ENCODE measurements around the gene ZC3H12A. TPM values are rescaled to one million over a fixed set of nuclear protein-coding genes. Genes with fewer than 3 reads are reported as not detected.
"Not testable (repeated sequence)": the region's sequence is repeated elsewhere in the genome, so short reads cannot be mapped to it uniquely, and the experiment has no call there.

The ZC3H12A gene
- total RNA-seq, 1 experiment from 2014 or later: 7.7 TPM

DNA sequence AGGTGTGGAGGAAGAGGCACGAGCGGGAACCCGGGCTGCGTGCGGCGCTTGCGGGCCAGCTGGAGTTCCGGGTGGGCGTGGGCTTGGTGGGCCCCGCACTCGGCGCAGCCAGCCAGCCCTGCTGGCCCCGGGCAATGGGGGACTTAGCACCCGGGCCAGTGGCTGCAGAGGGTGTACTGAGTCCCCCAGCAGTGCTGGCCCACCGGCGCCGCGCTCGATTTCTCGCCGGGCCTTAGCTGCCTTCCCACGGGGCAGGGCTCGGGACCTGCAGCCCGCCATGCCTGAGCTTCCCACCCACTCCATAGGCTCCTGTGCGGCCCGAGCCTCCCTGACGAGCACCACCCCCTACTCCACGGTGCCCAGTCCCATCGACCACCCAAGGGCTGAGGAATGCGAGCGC lies 43.9 kb downstream of the ZC3H12A start:
- H3K27me3 ChIP-seq; H3K36me3 ChIP-seq; H3K4me3 ChIP-seq; H3K4me1 ChIP-seq; H3K9me3 ChIP-seq (replicated peaks); DNase-seq; H3K27ac ChIP-seq: not testable (repeated sequence)

DNA sequence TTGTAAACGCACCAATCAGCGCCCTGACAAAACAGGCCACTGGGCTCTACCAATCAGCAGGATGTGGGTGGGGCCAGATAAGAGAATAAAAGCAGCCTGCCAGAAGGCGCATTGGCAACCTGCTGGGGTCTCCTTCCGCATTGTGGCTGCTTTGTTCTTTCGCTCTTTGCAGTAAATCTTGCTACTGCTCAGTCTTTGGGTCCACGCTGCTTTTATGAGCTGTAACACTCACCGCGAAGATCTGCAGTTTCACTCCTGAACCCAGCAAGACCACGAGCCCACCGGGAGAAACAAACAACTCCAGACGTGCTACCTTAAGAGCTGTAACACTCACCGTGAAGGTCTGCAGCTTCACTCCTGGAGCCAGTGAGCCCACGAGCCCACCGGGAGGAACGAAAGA lies 44.5 kb downstream of the ZC3H12A start:
- not testable (repeated sequence) for H3K36me3 ChIP-seq; H3K9me3 ChIP-seq (replicated peaks); H3K4me1 ChIP-seq; H3K27ac ChIP-seq; H3K27me3 ChIP-seq; H3K4me3 ChIP-seq; DNase-seq

DNA sequence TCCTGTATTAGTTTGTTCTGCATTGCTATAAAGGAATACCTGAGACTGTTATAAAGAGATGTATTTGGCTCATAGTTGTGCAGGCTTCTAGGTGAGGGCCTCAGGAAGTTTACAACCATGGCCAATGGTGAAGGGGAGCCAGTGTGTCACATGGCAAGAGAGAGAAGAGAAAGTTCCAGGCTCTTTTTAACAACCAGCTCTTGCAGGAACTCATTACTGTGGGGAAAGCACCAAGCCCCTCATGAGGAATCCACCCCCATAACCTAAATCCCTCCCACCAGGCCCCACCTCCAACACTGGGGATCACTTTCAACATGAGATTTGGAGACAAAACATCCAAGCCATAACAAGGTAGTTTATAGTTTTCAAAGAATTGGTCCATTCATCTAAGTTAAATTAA lies 45.2 kb downstream of the ZC3H12A start:
- no peaks in the 10 kb centered on the region for H3K36me3 ChIP-seq
- no peaks in the 10 kb centered on the region for H3K27me3 ChIP-seq
- no peaks in the 10 kb centered on the region for H3K9me3 ChIP-seq (replicated peaks)
- H3K4me3 ChIP-seq: no peak overlapping the region
- H3K4me1 ChIP-seq: peaks cover 3% of the 10 kb centered on the region; the same call in 1 of the 2 replicates
- H3K27ac ChIP-seq: no peak overlapping the region
- DNase-seq: no peak

DNA sequence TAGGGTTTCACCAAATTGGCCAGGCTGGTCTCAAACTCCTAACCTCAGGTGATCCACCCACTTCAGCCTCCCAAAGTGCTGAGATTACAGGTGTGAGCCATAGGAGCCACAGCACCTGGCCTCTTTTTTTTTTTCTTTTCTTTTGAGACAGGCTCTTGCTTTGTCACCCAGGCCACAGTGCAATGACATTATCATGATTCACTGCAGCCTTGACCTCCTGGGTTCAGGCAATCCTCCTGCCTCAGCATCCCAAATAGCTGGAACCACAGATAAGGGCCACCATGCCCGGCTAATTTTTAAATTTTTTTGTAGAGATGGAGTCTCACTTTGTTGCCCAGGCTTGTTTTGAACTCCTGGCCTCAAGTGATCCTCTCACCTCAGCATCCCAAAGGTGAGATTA lies 55.5 kb downstream of the ZC3H12A start:
- H3K27me3 ChIP-seq; DNase-seq; H3K36me3 ChIP-seq; H3K4me3 ChIP-seq; H3K27ac ChIP-seq; H3K9me3 ChIP-seq (replicated peaks); H3K4me1 ChIP-seq: not testable (repeated sequence)

DNA sequence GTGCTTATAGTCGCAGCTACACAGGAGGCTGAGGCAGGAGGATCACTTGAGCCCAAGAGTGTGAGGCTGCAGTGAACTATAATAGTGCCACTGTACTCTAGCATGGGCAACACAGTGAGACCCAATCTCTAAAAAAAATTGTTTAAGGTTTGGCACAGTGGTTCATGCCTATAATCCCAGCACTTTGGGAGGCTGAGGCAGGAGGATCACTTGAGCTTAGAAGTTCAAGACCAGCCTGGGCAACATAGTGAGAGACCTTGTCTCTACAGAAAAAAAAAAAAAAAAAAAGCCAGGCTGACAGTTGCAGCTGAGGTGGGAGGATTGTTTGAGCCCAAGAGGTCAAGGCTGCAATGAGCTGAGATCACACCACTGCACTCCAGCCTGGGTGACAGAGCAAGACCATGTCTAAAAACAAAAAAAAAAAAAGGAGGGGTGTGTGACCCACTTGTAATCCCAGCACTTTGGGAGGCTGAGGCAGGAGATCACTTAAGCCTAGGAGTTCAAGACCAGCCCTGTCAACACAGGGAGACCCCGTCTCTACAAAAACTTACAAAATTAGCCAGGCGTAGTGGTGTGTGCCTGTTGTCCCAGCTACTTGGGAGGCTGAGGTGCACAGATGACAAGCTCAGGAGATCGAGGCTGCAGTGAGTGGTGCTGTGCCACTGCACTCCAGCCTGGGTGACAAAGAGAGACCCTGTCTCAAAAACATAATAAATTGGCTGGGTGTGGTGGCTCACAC lies 58.2 kb downstream of the ZC3H12A start:
- H3K4me1 ChIP-seq; H3K4me3 ChIP-seq; H3K27me3 ChIP-seq; H3K27ac ChIP-seq; DNase-seq; H3K9me3 ChIP-seq (replicated peaks): not testable (repeated sequence)
- peaks cover 16% of the 10 kb centered on the region for H3K36me3 ChIP-seq

DNA sequence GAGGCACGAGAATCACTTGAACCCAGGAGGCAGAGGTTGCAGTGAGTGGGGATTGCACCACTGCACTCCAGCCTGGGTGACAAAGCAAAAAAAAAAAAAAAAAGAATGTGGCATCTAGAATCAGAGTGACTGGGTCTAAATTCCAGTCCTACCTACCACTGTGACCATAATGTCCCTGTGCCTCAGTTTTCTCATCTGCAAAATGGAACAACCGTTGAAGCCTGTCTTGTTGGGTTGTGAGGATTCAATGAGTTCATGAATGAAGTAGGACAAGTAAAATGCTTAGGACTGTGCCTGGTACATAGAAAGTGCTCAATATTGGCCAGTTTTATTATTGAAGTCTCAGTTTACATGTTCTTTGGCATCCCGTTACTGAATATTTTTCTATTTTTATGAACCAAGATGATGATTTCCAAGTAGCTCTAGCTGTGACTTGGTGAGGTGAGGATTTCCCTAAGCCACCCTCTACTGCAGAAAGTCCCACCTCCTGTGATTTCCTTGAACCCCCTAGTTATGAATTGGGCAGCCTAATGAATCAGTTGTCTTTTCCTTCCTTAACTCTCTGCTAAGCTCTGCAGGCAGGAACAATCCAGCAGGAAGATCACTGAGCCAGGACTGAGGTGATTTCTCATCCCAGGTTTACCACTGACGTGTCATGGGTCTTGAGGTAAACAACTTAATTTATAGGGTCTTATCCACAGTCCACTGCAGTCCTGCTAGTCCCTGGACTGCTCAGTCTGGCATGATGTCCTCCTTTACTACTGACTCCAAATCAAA lies 59.1 kb downstream of the ZC3H12A start:
- H3K9me3 ChIP-seq (replicated peaks): no peaks in the 10 kb centered on the region
- H3K27me3 ChIP-seq: no peaks in the 10 kb centered on the region; the same call in 1 of the 2 replicates
- H3K4me1 ChIP-seq: peaks cover 5% of the 10 kb centered on the region; the same call in 1 of the 2 replicates
- no peak overlapping the region for H3K27ac ChIP-seq
- peaks cover 21% of the 10 kb centered on the region for H3K36me3 ChIP-seq
- no peak for DNase-seq
- H3K4me3 ChIP-seq: no peak overlapping the region

Other genes with a start within 250 kb of the ZC3H12A start
- gene MEAF6, start 40.2 kb downstream of the ZC3H12A start, total RNA-seq (2014; rRNA removed; shearing (Covaris generic)): 71.1 and 82.3 TPM in 2 replicates
- 13.0 and 17.0 TPM in 2 replicates for gene SNIP1, start 79.7 kb downstream of the ZC3H12A start, total RNA-seq (2014; rRNA removed; shearing (Covaris generic))
- 10.0 and 10.1 TPM in 2 replicates for gene DNALI1, start 82.4 kb downstream of the ZC3H12A start, total RNA-seq (2014; rRNA removed; shearing (Covaris generic))
- gene GNL2, start 121.4 kb downstream of the ZC3H12A start, total RNA-seq (2014; rRNA removed; shearing (Covaris generic)): 115 and 119 TPM in 2 replicates
- gene RSPO1, start 160.3 kb downstream of the ZC3H12A start, total RNA-seq (2014; rRNA removed; shearing (Covaris generic)): not detected in 2 replicates
- 55.0 and 58.5 TPM in 2 replicates for gene CDCA8, start 217.9 kb downstream of the ZC3H12A start, total RNA-seq (2014; rRNA removed; shearing (Covaris generic))

All from SJCRH30 (cell line).